Keratinocyte (primary cell): ENCODE measurements around the gene ERICH4. TPM values are rescaled to one million over a fixed set of nuclear protein-coding genes. Genes with fewer than 3 reads are reported as not detected.

Experiments used
- DNase-seq: peaks from one replicate; pipeline ENCODE4 v3.0.0-alpha.2; 2011; ENCODE audit warnings: low read depth, missing footprints, low spot score
- FAIRE-seq: peaks from 2 replicates; lab custom pipeline; 2011; peaks lifted over from hg19 to GRCh38; lab: Jason Lieb, UNC
- H2AFZ ChIP-seq: 2 replicates; pipeline ENCODE4 v1.6.0; 2012; ENCODE audit warnings: low read length, control low read depth, inconsistent platforms; ENCODE audit not compliant: control insufficient read depth
- H3K27ac ChIP-seq: 2 replicates; pipeline ENCODE4 v1.5.1; 2011; ENCODE audit warnings: low read length; ENCODE audit not compliant: control insufficient read depth, insufficient read depth
- H3K27me3 ChIP-seq: 3 replicates; pipeline ENCODE4 v1.6.0; 2011; ENCODE audit warnings: low read length; ENCODE audit not compliant: control insufficient read depth, insufficient read depth; ENCODE audit errors: extremely low read depth
- H3K36me3 ChIP-seq, 2 experiments: 2 replicates in 1 of 2; 3 replicates in 1 of 2; pipeline ENCODE4 v1.5.1; 2011; ENCODE audit warnings: low read length in 2 of 2, mild to moderate bottlenecking in 1 of 2; ENCODE audit not compliant: control insufficient read depth in 2 of 2, insufficient read depth in 2 of 2; ENCODE audit errors: extremely low read depth in 1 of 2
- H3K4me1 ChIP-seq: 3 replicates; pipeline ENCODE4 v1.5.1; 2011; ENCODE audit warnings: low read length; ENCODE audit not compliant: control insufficient read depth, insufficient read depth; ENCODE audit errors: extremely low read depth
- H3K4me2 ChIP-seq: 3 replicates; pipeline ENCODE4 v1.6.0; 2011; ENCODE audit warnings: low read depth, low read length; ENCODE audit not compliant: control insufficient read depth, insufficient read depth; ENCODE audit errors: extremely low read depth
- H3K4me3 ChIP-seq, 3 experiments: fragments of 200-600 bp in 1 of 3; sonication (generic) in 1 of 3; 2 replicates in 2 of 3; 3 replicates in 1 of 3; pipeline ENCODE4 v1.5.1; 2011 to 2016; ENCODE audit warnings: low read length in 3 of 3, mild to moderate bottlenecking in 3 of 3, control low read depth in 2 of 3, inconsistent platforms in 1 of 3, low read depth in 1 of 3, mixed read lengths in 1 of 3, mixed run types in 1 of 3, moderate library complexity in 1 of 3; ENCODE audit not compliant: control insufficient read depth in 2 of 3, insufficient read depth in 2 of 3; ENCODE audit errors: extremely low read depth in 1 of 3
- H3K79me2 ChIP-seq: 2 replicates; pipeline ENCODE4 v1.6.0; 2012; ENCODE audit warnings: low read length; ENCODE audit not compliant: control insufficient read depth, insufficient read depth
- H3K9ac ChIP-seq: 3 replicates; pipeline ENCODE4 v1.6.0; 2011; ENCODE audit warnings: low read length; ENCODE audit not compliant: control insufficient read depth, insufficient read depth; ENCODE audit errors: extremely low read depth
- H3K9me1 ChIP-seq: 3 replicates; pipeline ENCODE4 v1.6.0; 2011; ENCODE audit warnings: low read length; ENCODE audit not compliant: control insufficient read depth, insufficient read depth; ENCODE audit errors: extremely low read depth
- H3K9me3 ChIP-seq: 2 replicates; pipeline ENCODE4 v1.5.1; 2012; ENCODE audit warnings: low read depth, low read length; ENCODE audit not compliant: control insufficient read depth
- H4K20me1 ChIP-seq: 3 replicates; pipeline ENCODE4 v1.6.0; 2011; ENCODE audit warnings: low read length; ENCODE audit not compliant: control insufficient read depth, insufficient read depth; ENCODE audit errors: extremely low read depth
- EZH2 ChIP-seq: IDR thresholded peaks from one replicate; pipeline ENCODE4 v1.6.1; 2012; ENCODE audit warnings: inconsistent platforms, mild to moderate bottlenecking, low read length, moderate library complexity
- dilution Hi-C: fragments of 300-500 bp; cut with MboI; formaldehyde crosslinking; loops from one replicate; pipeline ENCODE4 v1.7.0; 2020; ENCODE audit warnings: low sequenced_read_pairs; ENCODE audit not compliant: extremely low pct_ligation_motif_present
- polyA plus RNA-seq, 5 experiments: library from polyadenylated mRNA; depleted of rRNA in 3 of 5; stranded (reverse) in 3 of 5; stranded (forward) in 1 of 5; unstranded in 1 of 5; fragments of >200 nt; gene quantifications; 1 replicate in 1 of 5; 2 replicates in 3 of 5; 3 replicates in 1 of 5; pipeline versions ENCODE4 v1.2.1 to v1.2.3, GENCODE V29; 2011 to 2012; ENCODE audit warnings: missing spikeins in 2 of 5, low read depth in 1 of 5, low replicate concordance in 1 of 5
- TF ChIP-seq, protein P1 (sequence below), 3 experiments: IDR thresholded peaks in 1 of 3; conservative IDR thresholded peaks in 1 of 3; optimal IDR thresholded peaks in 1 of 3; 2 replicates in 2 of 3; 3 replicates in 1 of 3; pipeline versions ENCODE3 to v1.5.1; 2011; ENCODE audit warnings: low read length in 3 of 3, mild to moderate bottlenecking in 3 of 3, moderate library complexity in 2 of 3, control low read depth in 1 of 3, inconsistent platforms in 1 of 3; ENCODE audit not compliant: insufficient read depth in 2 of 3; ENCODE audit errors: extremely low read depth in 1 of 3

Gene ERICH4
- polyA plus RNA-seq, 1 donor (not counting 4 experiments of a cell fraction or from before 2014, with no cell fraction given): not detected

DNA sequence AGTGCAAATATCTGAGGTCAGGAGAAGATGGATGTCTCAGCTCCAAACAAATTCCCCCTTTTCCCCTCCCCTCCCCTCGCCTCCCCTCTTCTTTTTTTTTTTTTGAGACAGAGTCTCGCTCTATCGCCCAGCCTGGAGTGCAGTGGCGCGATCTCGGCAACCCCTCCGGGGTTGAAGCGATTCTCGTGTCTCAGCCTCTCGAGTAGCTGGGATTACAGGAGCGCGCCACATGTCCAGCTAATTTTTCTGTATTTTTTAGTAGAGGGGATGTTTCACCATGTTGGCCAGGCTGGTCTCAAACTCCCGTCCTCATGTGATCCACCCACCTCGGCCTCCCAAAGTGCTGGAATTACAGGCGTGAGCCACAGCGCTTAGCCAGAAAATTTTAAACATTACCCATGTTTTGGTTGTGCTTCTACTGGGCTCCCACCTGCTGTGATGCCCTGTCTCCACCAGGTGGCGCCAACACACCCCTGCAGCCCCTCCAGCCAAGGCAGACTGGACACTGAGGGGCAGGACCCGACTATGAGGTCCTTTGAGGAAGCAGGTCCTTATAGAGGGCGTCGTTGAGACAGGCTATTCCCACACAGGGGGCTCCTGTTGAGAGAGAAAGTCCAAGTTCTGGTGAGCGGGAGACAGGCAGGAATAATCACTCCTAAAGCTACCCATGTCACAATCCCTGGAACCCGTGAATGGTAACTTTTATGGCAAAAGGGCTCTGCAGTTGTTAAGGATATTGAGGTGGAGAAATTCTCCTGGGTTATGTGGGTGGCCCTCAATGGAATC, 6.3 kb downstream of the ERICH4 start:
- Histone ChIP-seq H2AFZ (peak overlapping the region; percentile 86), H3K4me1 (peaks cover 2% of the 10 kb centered on the region), H3K9ac (peak overlapping the region; percentile 22), H3K79me2 (no peaks in the 10 kb centered on the region), H3K27ac (no peak overlapping the region), H3K4me2 (peak overlapping the region; percentile 78), H4K20me1 (no peaks in the 10 kb centered on the region), H3K9me3 (no peaks in the 10 kb centered on the region), H3K36me3 (no peaks in the 10 kb centered on the region), H3K4me3 (peak overlapping the region; percentile 6 to 46 (median 43)), H3K9me1 (no peaks in the 10 kb centered on the region), H3K27me3 (no peaks in the 10 kb centered on the region)
- no peak for FAIRE-seq
- dilution Hi-C loops: no loop called here
- no peak for DNase-seq
- TF ChIP-seq, protein P1, sequence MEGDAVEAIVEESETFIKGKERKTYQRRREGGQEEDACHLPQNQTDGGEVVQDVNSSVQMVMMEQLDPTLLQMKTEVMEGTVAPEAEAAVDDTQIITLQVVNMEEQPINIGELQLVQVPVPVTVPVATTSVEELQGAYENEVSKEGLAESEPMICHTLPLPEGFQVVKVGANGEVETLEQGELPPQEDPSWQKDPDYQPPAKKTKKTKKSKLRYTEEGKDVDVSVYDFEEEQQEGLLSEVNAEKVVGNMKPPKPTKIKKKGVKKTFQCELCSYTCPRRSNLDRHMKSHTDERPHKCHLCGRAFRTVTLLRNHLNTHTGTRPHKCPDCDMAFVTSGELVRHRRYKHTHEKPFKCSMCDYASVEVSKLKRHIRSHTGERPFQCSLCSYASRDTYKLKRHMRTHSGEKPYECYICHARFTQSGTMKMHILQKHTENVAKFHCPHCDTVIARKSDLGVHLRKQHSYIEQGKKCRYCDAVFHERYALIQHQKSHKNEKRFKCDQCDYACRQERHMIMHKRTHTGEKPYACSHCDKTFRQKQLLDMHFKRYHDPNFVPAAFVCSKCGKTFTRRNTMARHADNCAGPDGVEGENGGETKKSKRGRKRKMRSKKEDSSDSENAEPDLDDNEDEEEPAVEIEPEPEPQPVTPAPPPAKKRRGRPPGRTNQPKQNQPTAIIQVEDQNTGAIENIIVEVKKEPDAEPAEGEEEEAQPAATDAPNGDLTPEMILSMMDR (optimal IDR thresholded peaks at IDR 0.05 in 1 of 3, IDR thresholded peaks at IDR 0.05 in 1 of 3, conservative IDR thresholded peaks at IDR 0.05 in 1 of 3; ENCODE audit: extremely low read depth in 1 of 3, insufficient read depth in 2 of 3, low read length in 3 of 3): peak; percentile 94 to 98 (median 95)
- no peak for TF ChIP-seq EZH2

DNA sequence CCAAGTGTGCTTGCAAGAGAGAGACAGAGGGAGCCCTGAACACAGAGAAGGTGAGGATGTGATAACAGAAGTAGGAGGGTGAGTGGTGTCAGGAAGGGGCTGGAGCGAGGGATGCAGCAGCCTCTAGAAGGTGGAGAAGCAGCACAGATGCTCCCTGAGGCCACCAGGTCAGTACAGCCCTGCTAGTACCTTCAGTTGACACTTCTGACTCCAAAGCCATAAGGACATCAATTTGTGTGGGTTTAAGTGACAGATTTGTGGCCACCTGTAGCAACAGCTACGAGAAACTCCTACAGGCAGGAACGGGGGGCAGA, 6.9 kb downstream of the ERICH4 start:
- dilution Hi-C loops: no loop called here

More for the DNA sequence above, 6.9 kb downstream of the ERICH4 start:
- no peak overlapping the region for H2AFZ ChIP-seq
- no peak overlapping the region for H3K4me3 ChIP-seq
- no peaks in the 10 kb centered on the region for H3K27me3 ChIP-seq
- no peaks in the 10 kb centered on the region for H4K20me1 ChIP-seq
- TF ChIP-seq EZH2: no peak
- TF ChIP-seq, protein P1 (optimal IDR thresholded peaks at IDR 0.05 in 1 of 3, IDR thresholded peaks at IDR 0.05 in 1 of 3, conservative IDR thresholded peaks at IDR 0.05 in 1 of 3; ENCODE audit: extremely low read depth in 1 of 3, insufficient read depth in 2 of 3, low read length in 3 of 3): no peak
- FAIRE-seq: no peak
- no peaks in the 10 kb centered on the region for H3K9me3 ChIP-seq
- H3K36me3 ChIP-seq: no peaks in the 10 kb centered on the region
- DNase-seq: no peak
- H3K4me2 ChIP-seq: no peak overlapping the region
- H3K79me2 ChIP-seq: no peaks in the 10 kb centered on the region
- H3K9ac ChIP-seq: no peak overlapping the region
- peaks cover 2% of the 10 kb centered on the region for H3K4me1 ChIP-seq
- H3K9me1 ChIP-seq: no peaks in the 10 kb centered on the region
- no peak overlapping the region for H3K27ac ChIP-seq
